Chondrocyte (in vitro differentiated cells): ENCODE data around the gene SUN1. TPM values are rescaled to one million over a fixed set of nuclear protein-coding genes. Genes with fewer than 3 reads are reported as not detected.

ENCODE experiments used
- DNase-seq: peaks from one replicate; pipeline ENCODE4 v3.0.0; 2021; ENCODE audit warnings: mixed read lengths, low spot score
- H3K27ac Mint-ChIP-seq: one replicate; pipeline ENCODE4 v1.8.0; 2021; ENCODE audit warnings: mild to moderate bottlenecking, moderate library complexity, mixed read lengths; ENCODE audit not compliant: unreplicated experiment
- H3K27me3 Mint-ChIP-seq: 2 replicates; pipeline ENCODE4 v1.8.0; 2021; ENCODE audit warnings: low read depth, mixed read lengths
- H3K36me3 Mint-ChIP-seq: 2 replicates; pipeline ENCODE4 v1.8.0; 2021; ENCODE audit warnings: low read depth, mixed read lengths
- H3K4me1 Mint-ChIP-seq: 2 replicates; pipeline ENCODE4 v1.8.0; 2021; ENCODE audit warnings: low read depth, mild to moderate bottlenecking, mixed read lengths
- H3K4me3 Mint-ChIP-seq: one replicate; pipeline ENCODE4 v1.8.0; 2021; ENCODE audit warnings: mild to moderate bottlenecking, moderate library complexity, mixed read lengths; ENCODE audit not compliant: unreplicated experiment
- H3K9me3 Mint-ChIP-seq: 2 replicates; pipeline ENCODE4 v1.8.0; 2021; ENCODE audit warnings: low read depth, mixed read lengths
- CTCF ChIP-seq: fragments of 200-600 bp; sonication (generic); IDR thresholded peaks from 2 replicates; pipeline ENCODE4 v1.5.0; 2021; ENCODE audit warnings: antibody characterized with exemption, mild to moderate bottlenecking, moderate library complexity
- total RNA-seq: library from RNA; stranded (reverse); gene quantifications from 3 replicates; pipeline ENCODE4 v1.2.1, GENCODE V29; 2021

The SUN1 gene
- total RNA-seq, 1 donor from 2014 or later: 134 TPM

DNA sequence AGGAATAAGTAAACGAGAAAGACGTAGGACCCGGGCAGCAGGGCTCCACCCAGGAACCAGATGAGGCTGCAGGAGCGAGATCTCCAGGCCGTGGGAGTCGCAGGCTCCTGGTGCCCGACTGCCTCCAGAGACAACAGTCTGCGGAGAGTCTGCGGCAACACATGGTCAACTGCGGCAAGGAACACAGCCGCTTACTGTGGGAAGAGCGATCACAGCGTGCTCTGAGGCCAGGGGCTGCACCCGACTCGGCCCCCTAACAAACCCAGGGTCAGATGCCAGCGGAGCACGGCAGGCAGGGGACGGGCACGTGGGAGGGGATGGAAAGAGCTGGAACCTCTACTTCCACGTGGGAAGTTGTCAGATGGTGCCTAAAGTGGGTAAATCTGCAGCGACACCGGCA is 70.7 kb downstream of the SUN1 start:
- no peaks in the 10 kb centered on the region for H3K9me3 Mint-ChIP-seq
- no peak overlapping the region for H3K4me3 Mint-ChIP-seq
- H3K27me3 Mint-ChIP-seq: peaks cover 4% of the 10 kb centered on the region
- H3K27ac Mint-ChIP-seq: no peak overlapping the region
- TF ChIP-seq CTCF: no peak
- DNase-seq: no peak
- H3K4me1 Mint-ChIP-seq: peaks cover 4% of the 10 kb centered on the region
- H3K36me3 Mint-ChIP-seq: no peaks in the 10 kb centered on the region

- DNase-seq: no peak
- Mint-ChIP-seq H3K9me3 (no peaks in the 10 kb centered on the region), H3K27me3 (peaks cover 4% of the 10 kb centered on the region), H3K27ac (no peak overlapping the region), H3K36me3 (no peaks in the 10 kb centered on the region), H3K4me3 (no peak overlapping the region), H3K4me1 (peaks cover 4% of the 10 kb centered on the region)
- TF ChIP-seq CTCF: no peak
Measured at GRCh38 chr7:903921-904755, 71.9 kb downstream of the SUN1 start.

- peak overlapping the region; percentile 46 for H3K4me3 Mint-ChIP-seq
- no peak for DNase-seq
- H3K9me3 Mint-ChIP-seq: no peaks in the 10 kb centered on the region
- H3K4me1 Mint-ChIP-seq: peaks cover 4% of the 10 kb centered on the region
- no peak overlapping the region for H3K27ac Mint-ChIP-seq
- TF ChIP-seq CTCF: no peak
- no peaks in the 10 kb centered on the region for H3K36me3 Mint-ChIP-seq
- H3K27me3 Mint-ChIP-seq: peaks cover 4% of the 10 kb centered on the region
Measured at GRCh38 chr7:904847-905246, 72.6 kb downstream of the SUN1 start.

GRCh38 chr7:906776-907157 is 74.5 kb downstream of the SUN1 start:
- DNase-seq: no peak
- Mint-ChIP-seq H3K27me3 (peaks cover 4% of the 10 kb centered on the region), H3K9me3 (no peaks in the 10 kb centered on the region), H3K4me3 (no peak overlapping the region), H3K36me3 (no peaks in the 10 kb centered on the region), H3K27ac (no peak overlapping the region), H3K4me1 (peaks cover 4% of the 10 kb centered on the region)
- TF ChIP-seq CTCF: no peak

GRCh38 chr7:907158-907980 is 75.1 kb downstream of the SUN1 start:
- TF ChIP-seq CTCF: no peak
- Mint-ChIP-seq H3K27me3 (peaks cover 4% of the 10 kb centered on the region), H3K9me3 (no peaks in the 10 kb centered on the region), H3K27ac (no peak overlapping the region), H3K36me3 (no peaks in the 10 kb centered on the region), H3K4me3 (no peak overlapping the region), H3K4me1 (peaks cover 4% of the 10 kb centered on the region)
- DNase-seq: no peak
